Measurements from ENCODE around the gene CBLC.

GRCh38 chr19:44818466-44819031 lies 40.9 kb downstream of the CBLC start:
- TF ChIP-seq TAF1 (IDR thresholded peaks at IDR 0.05; ENCODE audit: borderline replicate concordance, low read depth, low read length) = no peak
- no peak for TF ChIP-seq POLR2A (IDR thresholded peaks at IDR 0.05; ENCODE audit: low read depth, low read length)
- TF ChIP-seq POLR2AphosphoS5 (IDR thresholded peaks at IDR 0.05; ENCODE audit: low read depth, low read length) = no peak

Data from GM12892 (cell line).